HG03097 (cell line): ENCODE measurements around the gene MAU2.

Experiments
- ATAC-seq: cut with Tn5 transposase; IDR thresholded peaks from one replicate; pipeline ENCODE4 v1.9.1; 2021; ENCODE audit not compliant: unreplicated experiment, low FRiP score

Gene MAU2

GRCh38 chr19:19407633-19407930 lies 87.0 kb downstream of the MAU2 start:
- no peak for ATAC-seq
